Liver (tissue), 9 donors: ENCODE data around the gene SNAPC3. TPM values are rescaled to one million over a fixed set of nuclear protein-coding genes. Genes with fewer than 3 reads are reported as not detected.
"Not testable (repeated sequence)": the region's sequence is repeated elsewhere in the genome, so short reads cannot be mapped to it uniquely, and the experiment has no call there.

Source experiments
- DNase-seq: peaks from one replicate; pipeline ENCODE4 v3.0.0-alpha.2; 2017; ENCODE audit warnings: low spot score
- H3K27ac ChIP-seq, 2 donors: one replicate each; pipeline ENCODE4 v1.7.0; 2013; ENCODE audit warnings: inconsistent platforms in 2 of 2, low read length in 2 of 2, control low read depth in 1 of 2, low read depth in 1 of 2, mild to moderate bottlenecking in 1 of 2
- H3K27me3 ChIP-seq, 4 donors: one replicate each; pipeline versions ENCODE4 v1.6.1 to v1.7.0; 2013; ENCODE audit warnings: low read length in 3 of 4, inconsistent platforms in 1 of 4, mild to moderate bottlenecking in 1 of 4, moderate library complexity in 1 of 4; ENCODE audit not compliant: control insufficient read depth in 4 of 4, insufficient read depth in 4 of 4
- H3K36me3 ChIP-seq, 4 donors: one replicate each; pipeline versions ENCODE4 v1.6.1 to v1.7.0; 2013; ENCODE audit warnings: low read length in 3 of 4, mild to moderate bottlenecking in 3 of 4, low read depth in 1 of 4, moderate library complexity in 1 of 4; ENCODE audit not compliant: control insufficient read depth in 4 of 4, insufficient read depth in 3 of 4
- H3K4me1 ChIP-seq, 4 donors: one replicate each; pipeline versions ENCODE4 v1.6.1 to v1.7.0; 2013; ENCODE audit warnings: low read length in 3 of 4, mild to moderate bottlenecking in 3 of 4, moderate library complexity in 1 of 4; ENCODE audit not compliant: control insufficient read depth in 4 of 4, insufficient read depth in 4 of 4
- H3K4me3 ChIP-seq, 3 donors: one replicate each; pipeline versions ENCODE4 v1.6.1 to v1.7.0; 2013; ENCODE audit warnings: low read length in 3 of 3, control low read depth in 1 of 3, low read depth in 1 of 3, mild to moderate bottlenecking in 1 of 3
- H3K9ac ChIP-seq, 2 donors: one replicate each; pipeline ENCODE4 v1.7.0; 2013; ENCODE audit warnings: low read length in 2 of 2, mild to moderate bottlenecking in 2 of 2, moderate library complexity in 2 of 2, control low read depth in 1 of 2, low read depth in 1 of 2
- H3K9me3 ChIP-seq, 4 donors: one replicate each; pipeline versions ENCODE4 v1.6.1 to v1.7.0; 2013; ENCODE audit warnings: low read length in 3 of 4; ENCODE audit not compliant: control insufficient read depth in 4 of 4
- CTCF ChIP-seq: fragments of 150-350 bp; IDR thresholded peaks from 2 replicates; pipeline ENCODE4 v1.5.1; 2017; ENCODE audit warnings: improper control_type of control experiment, low read depth, low read length; ENCODE audit not compliant: missing input control
- FOXA1 ChIP-seq: IDR thresholded peaks from 2 replicates; pipeline ENCODE4 v1.6.1; 2016; ENCODE audit warnings: antibody characterized with exemption
- FOXA2 ChIP-seq: IDR thresholded peaks from 2 replicates; pipeline ENCODE4 v1.6.1; 2016; ENCODE audit warnings: antibody characterized with exemption
- GABPA ChIP-seq, 2 donors: IDR thresholded peaks in 1 of 2; conservative IDR thresholded peaks in 1 of 2; 2 replicates each; pipeline ENCODE4 v1.6.1; 2016; ENCODE audit warnings: antibody characterized with exemption in 2 of 2, mild to moderate bottlenecking in 1 of 2, moderate library complexity in 1 of 2
- HNF4A ChIP-seq, 2 donors: conservative IDR thresholded peaks; 2 replicates each; pipeline ENCODE4 v1.6.1; 2016; ENCODE audit warnings: antibody characterized with exemption in 2 of 2, mild to moderate bottlenecking in 2 of 2
- HNF4G ChIP-seq: IDR thresholded peaks from 2 replicates; pipeline ENCODE4 v1.6.1; 2016; ENCODE audit warnings: antibody characterized with exemption
- JUND ChIP-seq, 2 donors: IDR thresholded peaks; 2 replicates each; pipeline ENCODE4 v1.6.1; 2016; ENCODE audit warnings: antibody characterized with exemption in 2 of 2
- MAX ChIP-seq: IDR thresholded peaks from 2 replicates; pipeline ENCODE4 v1.6.1; 2016; ENCODE audit warnings: antibody characterized with exemption
- RAD21 ChIP-seq, 2 donors: IDR thresholded peaks; 2 replicates each; pipeline ENCODE4 v1.6.1; 2016; ENCODE audit warnings: antibody characterized with exemption in 2 of 2, mild to moderate bottlenecking in 2 of 2
- REST ChIP-seq: IDR thresholded peaks from 2 replicates; pipeline ENCODE4 v1.6.1; 2016; ENCODE audit warnings: antibody characterized with exemption, mild to moderate bottlenecking
- RXRA ChIP-seq, 2 donors: IDR thresholded peaks; 2 replicates each; pipeline ENCODE4 v1.6.1; 2017 to 2018; ENCODE audit warnings: antibody characterized with exemption in 2 of 2, mild to moderate bottlenecking in 1 of 2
- SP1 ChIP-seq: IDR thresholded peaks from 2 replicates; pipeline ENCODE4 v1.6.1; 2018; ENCODE audit warnings: antibody characterized with exemption, mild to moderate bottlenecking
- TAF1 ChIP-seq: conservative IDR thresholded peaks from 2 replicates; pipeline ENCODE4 v1.6.1; 2016; ENCODE audit warnings: antibody characterized with exemption, mild to moderate bottlenecking
- YY1 ChIP-seq: IDR thresholded peaks from 2 replicates; pipeline ENCODE4 v1.6.1; 2016; ENCODE audit warnings: antibody characterized with exemption, mild to moderate bottlenecking
- ZBTB33 ChIP-seq: IDR thresholded peaks from 2 replicates; pipeline ENCODE4 v1.6.1; 2016; ENCODE audit warnings: antibody characterized with exemption
- WGBS: extraction: QIAGEN DNeasy Blood & Tissue Kit; methylation state at CpG from one replicate; pipeline ENCODE4 v1.1.7; 2013; 5-methylcytosine and 5-hydroxymethylcytosine counted together
- polyA plus RNA-seq, 2 donors: library from polyadenylated mRNA; stranded (reverse) in 1 of 2; unstranded in 1 of 2; fragments of 200-250 nt in 1 of 2; fragments of >200 nt in 1 of 2; fragmentation: Nextera tagmentation in 1 of 2; extraction: Ambion mirVana in 1 of 2; gene quantifications; one replicate each; pipeline versions ENCODE4 v1.2.1 to v1.2.3, GENCODE V29; 2013 to 2015
- total RNA-seq, 2 donors: library from RNA; depleted of rRNA; stranded (reverse); fragments of >200 nt; gene quantifications; one replicate each; pipeline ENCODE4 v1.2.3, GENCODE V29; 2014
- donor health status: healthy.
- donor health status: healthy.
- donor health status: healthy.
- donor health status: healthy.
- donor health status: healthy.

SNAPC3 gene
- total and polyA plus RNA-seq, 4 donors: 7.4 to 19.6 (median 13.5) TPM

GRCh38 chr9:15438891-15439290 lies 16.2 kb downstream of the SNAPC3 start:
- Histone ChIP-seq H3K9me3 (no peaks in the 10 kb centered on the region), H3K27me3 (no peaks in the 10 kb centered on the region), H3K36me3 (peaks cover 2 to 16% (median 10%) of the 10 kb centered on the region in 4 donors), H3K4me1 (no peaks in the 10 kb centered on the region), H3K9ac (no peak overlapping the region), H3K27ac (no peak overlapping the region), H3K4me3 (no peak overlapping the region)
- WGBS: 99% methylated on average over 7 of the region's 7 CpGs
- TF ChIP-seq RXRA (IDR thresholded peaks at IDR 0.05): no peak
- TF ChIP-seq YY1: no peak
- TF ChIP-seq ZBTB33: no peak
- no peak for DNase-seq

GRCh38 chr9:15441841-15442240 lies 19.2 kb downstream of the SNAPC3 start:
- H3K4me3 ChIP-seq, H3K27me3 ChIP-seq, H3K9ac ChIP-seq, H3K4me1 ChIP-seq, H3K9me3 ChIP-seq, H3K27ac ChIP-seq, DNase-seq: not testable (repeated sequence)
- 95% methylated on average over 26 of the region's 29 CpGs for WGBS
- peaks cover 6 to 41% (median 20%) of the 10 kb centered on the region in 4 donors for H3K36me3 ChIP-seq

GRCh38 chr9:15442264-15442663 lies 19.6 kb downstream of the SNAPC3 start:
- H3K9me3 ChIP-seq, H3K9ac ChIP-seq, DNase-seq, H3K27ac ChIP-seq, H3K4me1 ChIP-seq, H3K4me3 ChIP-seq, H3K27me3 ChIP-seq: not testable (repeated sequence)
- WGBS: 98% methylated on average over 33 of the region's 33 CpGs
- H3K36me3 ChIP-seq: peaks cover 6 to 45% (median 23%) of the 10 kb centered on the region in 4 donors

- no peak for DNase-seq
- Histone ChIP-seq H3K4me1 (no peaks in the 10 kb centered on the region), H3K36me3 (peaks cover 10 to 60% (median 39%) of the 10 kb centered on the region in 4 donors), H3K27me3 (no peaks in the 10 kb centered on the region), H3K9me3 (no peaks in the 10 kb centered on the region), H3K27ac (no peak overlapping the region), H3K4me3 (no peak overlapping the region), H3K9ac (no peak overlapping the region)
- WGBS: 82% methylated on average over 3 of the region's 3 CpGs
- TF ChIP-seq HNF4A (conservative IDR thresholded peaks at IDR 0.05) (no peak), YY1 (no peak), ZBTB33 (no peak), FOXA2 (no peak), CTCF (no peak), SP1 (no peak), TAF1 (no peak), RXRA (IDR thresholded peaks at IDR 0.05) (no peak), HNF4G (no peak), JUND (IDR thresholded peaks at IDR 0.05) (no peak), RAD21 (IDR thresholded peaks at IDR 0.05) (no peak), GABPA (IDR thresholded peaks at IDR 0.05 in 1 of 2, conservative IDR thresholded peaks at IDR 0.05 in 1 of 2) (no peak), MAX (no peak), FOXA1 (no peak), REST (no peak)
These were observed 21.5 kb downstream of the SNAPC3 start for GRCh38 chr9:15444141-15444540.
